ENCODE results near the gene THSD4.

Gene THSD4

GRCh38 chr15:71811036-71811736 is 695.9 kb downstream of the THSD4 start:
- H3K4me3 ChIP-seq (ENCODE audit: low read length, poor library complexity, severe bottlenecking) = no peak overlapping the region
- no peak overlapping the region for H3K4me2 ChIP-seq (ENCODE audit: low read depth, low read length, poor library complexity, severe bottlenecking)

DNA sequence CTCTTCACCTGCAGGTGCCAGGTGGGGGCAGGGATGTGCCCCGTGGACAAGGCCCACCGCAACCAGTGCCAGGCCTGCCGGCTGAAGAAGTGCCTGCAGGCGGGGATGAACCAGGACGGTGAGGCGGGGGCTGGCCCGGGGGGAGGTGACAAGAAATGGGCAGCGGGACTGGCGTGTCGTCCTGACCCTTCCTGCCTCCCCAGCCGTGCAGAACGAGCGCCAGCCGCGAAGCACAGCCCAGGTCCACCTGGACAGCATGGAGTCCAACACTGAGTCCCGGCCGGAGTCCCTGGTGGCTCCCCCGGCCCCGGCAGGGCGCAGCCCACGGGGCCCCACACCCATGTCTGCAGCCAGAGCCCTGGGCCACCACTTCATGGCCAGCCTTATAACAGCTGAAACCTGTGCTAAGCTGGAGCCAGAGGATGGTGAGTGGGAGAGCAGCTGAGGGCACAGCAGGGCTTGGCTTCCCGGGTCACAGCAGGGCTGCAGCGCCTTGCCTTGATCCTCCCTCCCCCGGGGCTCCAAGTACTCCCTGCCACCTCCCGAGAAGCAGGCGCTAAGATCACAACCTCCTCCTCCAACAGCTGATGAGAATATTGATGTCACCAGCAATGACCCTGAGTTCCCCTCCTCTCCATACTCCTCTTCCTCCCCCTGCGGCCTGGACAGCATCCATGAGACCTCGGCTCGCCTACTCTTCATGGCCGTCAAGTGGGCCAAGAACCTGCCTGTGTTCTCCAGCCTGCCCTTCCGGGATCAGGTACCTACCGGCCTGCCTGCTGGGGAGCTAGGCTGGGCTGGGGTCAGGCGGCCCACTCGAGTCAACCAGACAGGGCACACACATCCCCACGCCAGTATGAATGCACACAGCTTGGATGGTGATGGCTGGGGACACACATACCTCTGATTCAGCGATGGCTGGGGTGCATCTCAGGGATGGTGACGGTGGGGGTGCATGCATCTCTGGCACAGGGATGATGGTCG is 696.8 kb downstream of the THSD4 start:
- Histone ChIP-seq H4K20me1 (ENCODE audit: insufficient read depth, low read length, poor library complexity, severe bottlenecking) (no peaks in the 10 kb centered on the region), H3K9ac (ENCODE audit: low read depth, low read length, poor library complexity, severe bottlenecking) (no peak overlapping the region), H3K79me2 (ENCODE audit: insufficient read depth, low read length) (no peaks in the 10 kb centered on the region), H3K4me2 (ENCODE audit: low read depth, low read length, poor library complexity, severe bottlenecking) (no peak overlapping the region), H3K27me3 (ENCODE audit: insufficient read depth, low read length, poor library complexity, severe bottlenecking) (no peaks in the 10 kb centered on the region), H3K9me3 (ENCODE audit: insufficient read depth, low read depth, low read length) (no peaks in the 10 kb centered on the region), H2AFZ (ENCODE audit: low read length) (no peak overlapping the region), H3K9me2 (replicated peaks; ENCODE audit: low read depth, low read length) (no peaks in the 10 kb centered on the region), H3F3A (ENCODE audit: low read depth) (no peaks in the 10 kb centered on the region), H3K4me1 (ENCODE audit: insufficient read depth, low read length, poor library complexity, severe bottlenecking) (no peaks in the 10 kb centered on the region), H3K4me3 (ENCODE audit: low read length, poor library complexity, severe bottlenecking) (no peak overlapping the region), H3K36me3 (ENCODE audit: insufficient read depth, low read length) (no peaks in the 10 kb centered on the region)
- no peak for TF ChIP-seq CTCF (conservative IDR thresholded peaks at IDR 0.05; ENCODE audit: low read length)
- no peak for TF ChIP-seq EZH2phosphoT487 (IDR thresholded peaks at IDR 0.05; ENCODE audit: borderline replicate concordance)

More at GRCh38 chr15:71811036-71811736, 695.9 kb downstream of the THSD4 start:
- Histone ChIP-seq H2AFZ (ENCODE audit: low read length) (no peak overlapping the region), H3F3A (ENCODE audit: low read depth) (no peaks in the 10 kb centered on the region), H3K9me2 (replicated peaks; ENCODE audit: low read depth, low read length) (no peaks in the 10 kb centered on the region), H3K79me2 (ENCODE audit: insufficient read depth, low read length) (no peaks in the 10 kb centered on the region), H3K9ac (ENCODE audit: low read depth, low read length, poor library complexity, severe bottlenecking) (no peak overlapping the region), H3K9me3 (ENCODE audit: insufficient read depth, low read depth, low read length) (no peaks in the 10 kb centered on the region), H3K36me3 (ENCODE audit: insufficient read depth, low read length) (no peaks in the 10 kb centered on the region), H3K27me3 (ENCODE audit: insufficient read depth, low read length, poor library complexity, severe bottlenecking) (no peaks in the 10 kb centered on the region), H4K20me1 (ENCODE audit: insufficient read depth, low read length, poor library complexity, severe bottlenecking) (no peaks in the 10 kb centered on the region), H3K4me1 (ENCODE audit: insufficient read depth, low read length, poor library complexity, severe bottlenecking) (no peaks in the 10 kb centered on the region)
- TF ChIP-seq EZH2phosphoT487 (IDR thresholded peaks at IDR 0.05; ENCODE audit: borderline replicate concordance) (no peak), CTCF (conservative IDR thresholded peaks at IDR 0.05; ENCODE audit: low read length) (no peak)

- Histone ChIP-seq H3K79me2 (ENCODE audit: insufficient read depth, low read length) (no peaks in the 10 kb centered on the region), H3K9me2 (replicated peaks; ENCODE audit: low read depth, low read length) (no peaks in the 10 kb centered on the region), H3K9ac (ENCODE audit: low read depth, low read length, poor library complexity, severe bottlenecking) (no peak overlapping the region), H3K4me1 (ENCODE audit: insufficient read depth, low read length, poor library complexity, severe bottlenecking) (no peaks in the 10 kb centered on the region), H3K36me3 (ENCODE audit: insufficient read depth, low read length) (no peaks in the 10 kb centered on the region), H3K4me3 (ENCODE audit: low read length, poor library complexity, severe bottlenecking) (no peak overlapping the region), H3K27me3 (ENCODE audit: insufficient read depth, low read length, poor library complexity, severe bottlenecking) (no peaks in the 10 kb centered on the region), H4K20me1 (ENCODE audit: insufficient read depth, low read length, poor library complexity, severe bottlenecking) (no peaks in the 10 kb centered on the region), H3K4me2 (ENCODE audit: low read depth, low read length, poor library complexity, severe bottlenecking) (no peak overlapping the region), H3F3A (ENCODE audit: low read depth) (no peaks in the 10 kb centered on the region), H3K9me3 (ENCODE audit: insufficient read depth, low read depth, low read length) (no peaks in the 10 kb centered on the region), H2AFZ (ENCODE audit: low read length) (no peak overlapping the region)
- TF ChIP-seq EZH2phosphoT487 (IDR thresholded peaks at IDR 0.05; ENCODE audit: borderline replicate concordance) (no peak), CTCF (conservative IDR thresholded peaks at IDR 0.05; ENCODE audit: low read length) (no peak)
Measured at GRCh38 chr15:71812966-71813722, 697.9 kb downstream of the THSD4 start.

All from Loucy (cell line).